ENCODE measurements around the gene ADH4.
"Not testable (repeated sequence)": the region's sequence is repeated elsewhere in the genome, so short reads cannot be mapped to it uniquely, and the experiment has no call there.

ADH4 gene

GRCh38 chr4:99144070-99144469 is at the start of gene ADH4:
ADH4 (minus strand) TSS chr4:99144297; CDS start chr4:99144222, 75 bp downstream.
- no peak for DNase-seq (ENCODE audit: low read depth)
- no peak within 1 kb of the TSS for H3K4me3 ChIP-seq (ENCODE audit: low read depth, low read length)

GRCh38 chr4:99190336-99190735 is 46.2 kb upstream of the ADH4 start:
- no peak for DNase-seq (ENCODE audit: low read depth)
- no peak overlapping the region for H3K4me3 ChIP-seq (ENCODE audit: low read depth, low read length)

GRCh38 chr4:99189900-99190299 is 45.8 kb upstream of the ADH4 start:
- DNase-seq (ENCODE audit: low read depth); H3K4me3 ChIP-seq (ENCODE audit: low read depth, low read length): not testable (repeated sequence)

GRCh38 chr4:99186029-99186428 is 41.9 kb upstream of the ADH4 start:
- H3K4me3 ChIP-seq (ENCODE audit: low read depth, low read length): no peak overlapping the region
- DNase-seq (ENCODE audit: low read depth): no peak

GRCh38 chr4:99185581-99185980 is 41.5 kb upstream of the ADH4 start:
- no peak overlapping the region for H3K4me3 ChIP-seq (ENCODE audit: low read depth, low read length)
- DNase-seq (ENCODE audit: low read depth): no peak

DNA sequence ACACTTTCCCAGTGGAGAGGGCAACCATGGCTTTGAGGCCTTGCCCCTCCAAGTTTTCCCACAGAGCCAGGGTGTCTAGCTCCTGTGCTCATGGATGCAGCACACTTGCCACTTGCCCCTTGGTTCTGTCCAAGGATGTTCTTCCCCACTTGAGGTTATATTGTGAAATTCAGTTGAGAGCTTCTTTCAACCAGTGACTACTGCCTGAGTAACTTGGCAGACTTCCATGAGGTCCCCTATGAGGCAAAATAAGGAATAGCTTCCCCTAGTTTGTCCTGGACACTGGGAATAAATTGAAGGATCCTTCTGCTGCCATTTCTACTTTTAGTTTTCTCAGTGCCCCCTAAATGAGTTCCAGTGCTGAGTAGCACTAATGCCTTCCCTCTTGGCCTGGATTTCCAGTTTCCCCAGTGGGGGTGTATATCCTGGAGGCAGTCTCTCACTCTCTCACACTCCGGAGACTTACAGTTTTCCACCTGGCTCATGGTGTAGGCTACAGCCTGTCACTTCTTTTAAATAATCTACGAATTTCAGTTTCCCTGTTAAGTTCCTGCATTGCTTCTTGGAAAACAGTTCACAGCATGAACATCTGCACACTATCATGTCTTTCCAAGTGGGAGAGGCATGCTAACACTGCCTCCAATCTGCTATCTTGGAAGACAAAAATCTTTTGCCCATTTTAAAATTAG is 36.4 kb upstream of the ADH4 start:
- peak; percentile 72 for DNase-seq (ENCODE audit: low read depth)
- no peak overlapping the region for H3K4me3 ChIP-seq (ENCODE audit: low read depth, low read length)

DNA sequence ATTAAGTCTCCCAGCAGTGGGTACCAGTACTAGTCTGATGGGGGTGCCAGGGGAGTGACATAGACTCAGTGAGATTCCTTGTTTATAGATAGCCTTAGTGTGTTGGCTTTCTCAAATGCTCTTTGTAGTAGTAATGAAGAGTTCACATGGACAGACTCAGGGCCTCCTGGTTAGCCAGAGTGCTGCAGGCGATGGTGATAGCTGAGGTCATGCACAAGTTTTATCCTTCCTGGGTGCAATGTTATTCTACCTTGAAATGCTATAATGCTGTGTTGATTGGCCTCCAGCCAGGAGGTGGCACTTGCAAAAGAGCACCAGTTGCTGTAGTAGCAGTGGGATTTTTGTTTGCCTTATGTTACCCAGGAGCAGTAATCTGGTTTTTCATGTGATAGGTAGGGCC is 35.5 kb upstream of the ADH4 start:
- DNase-seq (ENCODE audit: low read depth): no peak
- H3K4me3 ChIP-seq (ENCODE audit: low read depth, low read length): no peak overlapping the region

DNA sequence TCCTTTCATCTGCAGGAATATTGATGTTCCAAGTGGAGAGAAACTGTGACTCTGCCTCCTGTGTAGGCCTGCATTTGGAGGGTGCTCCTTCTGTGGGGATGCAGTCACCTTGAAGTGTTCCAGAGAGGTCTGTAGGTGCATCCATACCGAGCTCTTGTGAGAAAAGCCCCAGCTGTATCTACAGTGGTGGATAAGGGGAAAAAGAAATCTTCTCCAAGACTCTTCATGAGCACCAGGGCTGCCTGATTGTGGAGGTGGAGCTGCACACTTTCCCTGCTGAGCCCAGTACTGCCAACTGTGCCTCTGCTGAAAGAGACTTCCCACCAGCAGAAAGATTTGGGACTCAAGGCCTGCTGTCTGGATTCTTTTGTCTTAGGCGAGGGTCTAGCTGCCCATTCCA is 35.1 kb upstream of the ADH4 start:
- no peak overlapping the region for H3K4me3 ChIP-seq (ENCODE audit: low read depth, low read length)
- DNase-seq (ENCODE audit: low read depth): no peak

DNA sequence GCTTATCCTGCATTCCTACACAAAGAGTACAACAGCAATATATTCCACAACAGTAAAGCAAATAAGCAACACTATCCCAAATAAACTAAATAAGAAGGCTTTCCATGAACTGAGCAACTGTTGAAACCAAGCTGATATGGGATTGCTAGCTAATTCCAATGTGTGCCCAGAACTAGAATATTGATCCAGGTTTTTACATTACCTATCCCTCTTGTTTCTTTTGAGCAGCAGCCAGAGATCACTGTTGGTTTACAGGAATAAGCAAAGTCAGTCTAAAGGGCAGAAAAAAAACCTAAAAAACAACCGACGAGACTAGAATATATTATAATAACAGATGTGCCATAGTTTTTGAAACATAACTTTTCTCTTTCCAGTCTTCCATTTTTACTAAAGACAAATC is 22.4 kb upstream of the ADH4 start:
- no peak for DNase-seq (ENCODE audit: low read depth)
- H3K4me3 ChIP-seq (ENCODE audit: low read depth, low read length): no peak overlapping the region

DNA sequence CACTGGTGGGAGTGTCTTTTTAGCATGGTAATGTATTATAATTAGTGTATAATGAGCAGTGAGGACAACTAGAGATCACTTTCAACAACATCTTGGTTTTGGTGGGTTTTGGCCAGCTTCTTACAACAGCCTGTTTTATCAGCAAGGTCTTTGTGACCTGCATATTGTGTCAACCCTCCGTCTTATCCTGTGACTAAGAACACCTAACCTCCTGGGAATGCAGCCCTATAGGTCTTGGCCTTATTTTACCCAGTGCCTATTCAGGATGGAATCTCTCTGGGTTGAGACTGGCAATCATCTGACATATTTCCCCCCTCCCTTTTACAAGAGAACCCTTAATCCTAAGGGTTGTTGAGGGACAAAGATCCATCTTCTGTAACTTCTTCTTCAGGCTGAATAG is 21.9 kb upstream of the ADH4 start:
- DNase-seq (ENCODE audit: low read depth): no peak
- no peak overlapping the region for H3K4me3 ChIP-seq (ENCODE audit: low read depth, low read length)

GRCh38 chr4:99161373-99162099 is 17.4 kb upstream of the ADH4 start:
- H3K4me3 ChIP-seq (ENCODE audit: low read depth, low read length): no peak overlapping the region
- DNase-seq (ENCODE audit: low read depth): no peak

DNA sequence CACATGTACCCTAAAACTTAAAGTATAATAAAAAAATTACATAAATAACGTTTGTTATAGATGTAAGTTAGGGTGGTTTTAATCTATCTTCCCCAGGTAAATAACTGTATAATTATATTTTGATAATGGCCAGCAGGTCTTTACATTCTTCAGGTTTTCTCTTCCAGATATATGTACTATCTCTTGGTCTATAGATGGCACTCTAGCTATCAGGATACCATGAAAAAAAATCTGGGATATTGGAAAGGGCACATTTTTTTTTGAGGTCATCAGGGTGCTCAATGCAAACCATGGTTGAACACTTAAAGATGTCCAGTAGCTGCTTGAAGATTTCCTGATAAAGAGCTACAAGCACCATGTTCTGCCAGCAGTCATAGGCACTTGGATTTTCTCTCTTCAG is 15.6 kb upstream of the ADH4 start:
- DNase-seq (ENCODE audit: low read depth): no peak
- H3K4me3 ChIP-seq (ENCODE audit: low read depth, low read length): no peak overlapping the region

- DNase-seq (ENCODE audit: low read depth): no peak
- no peak overlapping the region for H3K4me3 ChIP-seq (ENCODE audit: low read depth, low read length)
Measured at GRCh38 chr4:99157478-99157935, 13.4 kb upstream of the ADH4 start.

- H3K4me3 ChIP-seq (ENCODE audit: low read depth, low read length): no peak overlapping the region
Measured at GRCh38 chr4:99156992-99157391, 12.9 kb upstream of the ADH4 start.

DNA sequence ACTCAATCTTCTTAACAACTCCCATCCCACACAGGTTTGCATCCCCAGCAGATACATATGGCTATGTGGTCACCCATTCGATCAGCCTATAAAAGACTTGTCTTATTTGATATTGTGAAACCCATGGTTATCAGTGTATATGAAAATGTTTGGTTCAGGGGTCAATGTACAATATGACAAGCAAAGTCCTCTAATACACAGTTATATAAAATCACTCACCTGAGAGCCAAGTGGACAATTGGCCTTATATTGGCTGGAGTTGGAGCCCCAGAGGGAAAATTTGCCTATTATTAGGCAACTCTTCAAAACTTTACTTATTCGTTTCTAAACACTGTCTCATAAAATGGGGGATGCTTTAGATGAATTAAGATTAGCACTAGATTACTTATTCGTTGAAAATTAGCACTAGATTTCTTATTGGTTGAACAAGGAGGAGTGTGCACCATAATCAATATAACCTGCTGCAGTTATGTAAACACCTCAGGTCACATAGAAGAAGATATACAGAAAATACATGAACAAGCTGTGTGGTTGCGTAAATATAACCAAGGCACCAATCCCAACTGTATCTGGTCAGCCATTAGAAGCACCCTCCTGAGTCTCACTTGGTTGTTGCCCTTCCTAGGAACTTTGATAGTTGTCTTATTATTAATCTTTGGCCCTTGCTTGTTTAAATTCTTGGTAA is 10.7 kb upstream of the ADH4 start:
- no peak for DNase-seq (ENCODE audit: low read depth)
- no peak overlapping the region for H3K4me3 ChIP-seq (ENCODE audit: low read depth, low read length)

More at GRCh38 chr4:99156992-99157391, 12.9 kb upstream of the ADH4 start:
- DNase-seq (ENCODE audit: low read depth): no peak

- no peak for DNase-seq (ENCODE audit: low read depth)
- H3K4me3 ChIP-seq (ENCODE audit: low read depth, low read length): no peak overlapping the region
Measured at GRCh38 chr4:99151995-99152394, 7.9 kb upstream of the ADH4 start.

DNA sequence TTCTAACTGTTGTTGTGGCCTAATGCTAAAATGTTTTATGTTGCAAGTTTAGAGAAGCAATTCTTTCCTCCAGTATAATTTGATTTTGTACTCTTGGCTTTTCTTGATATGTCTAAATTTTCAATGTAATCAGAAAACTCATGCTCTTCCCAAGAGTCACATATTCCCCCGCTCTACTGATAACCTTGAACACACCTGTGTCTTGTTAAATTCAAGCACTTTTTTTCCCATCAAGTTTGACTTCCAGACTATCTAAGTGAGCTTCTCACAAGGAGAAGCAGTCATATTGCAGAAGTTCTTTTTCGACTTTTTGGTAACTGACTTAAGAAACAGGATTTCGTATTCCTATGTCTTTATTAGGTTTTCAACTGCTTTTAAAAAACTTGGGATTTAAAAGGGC is 7.4 kb upstream of the ADH4 start:
- no peak for DNase-seq (ENCODE audit: low read depth)
- H3K4me3 ChIP-seq (ENCODE audit: low read depth, low read length): no peak overlapping the region

DNA sequence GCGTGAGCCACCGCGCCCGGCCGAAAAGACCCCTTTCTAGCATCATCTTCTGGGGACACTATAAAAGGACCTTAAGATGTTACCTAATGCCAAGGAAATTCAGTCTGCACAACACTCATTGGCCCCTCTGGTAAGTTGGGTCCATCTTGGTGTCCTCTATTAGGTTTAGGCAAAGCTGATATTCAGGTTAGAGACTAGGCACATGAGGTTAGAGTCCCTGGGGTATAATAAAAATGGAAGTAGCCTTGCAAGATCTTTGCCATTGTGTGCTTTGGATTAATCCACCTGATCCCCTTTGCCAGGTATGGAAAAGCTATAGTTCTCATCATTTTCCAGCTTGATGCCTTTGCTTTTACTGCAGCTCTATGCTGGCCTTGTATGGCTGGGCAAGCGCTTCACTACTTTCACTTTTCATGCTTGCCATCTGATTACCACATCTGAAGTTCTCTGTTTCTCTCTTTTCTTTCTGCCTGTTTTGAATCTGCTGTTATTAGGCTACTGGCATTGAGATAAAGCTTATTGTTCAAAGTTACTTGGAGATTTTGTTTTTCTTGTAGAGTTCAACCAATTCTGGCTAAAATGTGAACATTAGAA is 5.4 kb upstream of the ADH4 start:
- H3K4me3 ChIP-seq (ENCODE audit: low read depth, low read length): no peak overlapping the region
- no peak for DNase-seq (ENCODE audit: low read depth)

DNA sequence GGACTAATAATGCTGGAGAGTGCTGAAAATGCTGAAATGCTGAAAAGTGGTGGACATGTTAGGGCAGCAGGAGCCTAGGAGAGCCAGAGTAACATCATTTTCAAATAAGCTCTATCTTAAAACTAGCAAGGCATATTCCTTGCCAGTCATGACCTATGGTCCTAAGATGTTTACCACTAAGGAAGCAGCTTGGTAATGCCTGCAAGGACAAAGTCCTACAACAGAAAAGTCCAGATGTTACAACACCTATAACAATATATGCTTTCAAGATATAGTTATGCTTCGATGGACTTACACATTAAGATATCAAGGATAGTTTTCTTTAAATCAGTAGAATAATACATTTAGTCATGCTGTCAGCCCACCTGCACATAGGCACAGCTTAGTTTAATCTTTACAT is 4.5 kb upstream of the ADH4 start:
- no peak overlapping the region for H3K4me3 ChIP-seq (ENCODE audit: low read depth, low read length)
- DNase-seq (ENCODE audit: low read depth): no peak

DNA sequence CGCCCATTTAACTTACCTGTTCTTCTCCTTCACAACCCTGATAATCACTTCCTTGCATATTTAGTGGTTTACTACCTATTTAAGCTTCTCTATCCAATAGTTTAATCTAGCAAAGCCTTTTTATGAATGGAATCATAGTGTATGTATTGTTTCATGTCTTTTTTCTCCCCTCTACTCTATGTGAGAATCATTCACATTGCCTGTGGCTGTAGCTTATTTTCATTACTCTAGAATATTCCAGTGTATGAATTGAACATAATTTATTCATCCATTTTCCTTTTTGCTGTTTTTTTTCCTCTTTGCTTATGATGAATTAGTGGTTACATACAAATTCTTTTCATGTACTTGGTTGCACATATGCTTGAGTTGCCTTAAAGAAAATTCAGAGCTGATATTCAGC is 490 bp upstream of the ADH4 start:
- DNase-seq (ENCODE audit: low read depth): no peak

More for the DNA sequence above, 490 bp upstream of the ADH4 start:
- H3K4me3 ChIP-seq (ENCODE audit: low read depth, low read length): no peak overlapping the region
